Measurements from ENCODE around the gene KCNMB2.

KCNMB2 gene

DNA sequence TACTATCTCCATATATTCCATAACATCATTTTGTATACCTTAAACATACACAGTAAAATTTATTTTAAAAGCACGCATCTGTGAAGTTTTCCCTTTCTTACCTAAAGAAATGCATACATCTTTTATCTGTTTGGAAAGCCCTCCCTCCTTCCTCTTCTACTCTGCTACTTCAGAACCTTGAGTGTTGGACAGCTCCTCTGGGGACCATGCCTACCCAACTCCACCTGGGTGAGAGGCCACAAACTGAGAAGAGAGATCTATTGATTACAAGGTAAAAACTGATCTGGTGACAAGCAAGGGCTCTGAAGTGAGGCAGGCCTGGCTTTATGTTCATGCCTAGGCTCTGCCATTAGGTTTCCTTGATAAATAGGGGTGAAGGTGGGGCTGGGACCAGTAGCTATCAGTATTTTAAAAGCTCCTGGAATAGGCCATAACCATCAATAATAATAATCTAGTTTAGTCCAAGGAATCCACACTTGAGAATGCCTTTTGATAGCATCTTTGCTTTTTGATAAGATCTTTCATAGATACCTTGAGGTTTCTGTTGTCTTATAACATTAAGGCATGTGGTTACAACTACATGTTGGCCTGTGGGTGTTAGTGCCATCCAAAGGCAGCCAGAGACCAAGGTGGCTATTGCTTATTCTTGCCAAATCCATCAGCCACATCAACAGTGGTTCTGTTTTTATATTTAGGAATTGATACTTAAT, 148.8 kb downstream of the KCNMB2 start:
- no peak overlapping the region for H3K27ac ChIP-seq
- no peak for DNase-seq (ENCODE audit: low read depth, low spot score)

- no peak overlapping the region for H3K27ac ChIP-seq
These were observed 149.3 kb downstream of the KCNMB2 start for GRCh38 chr3:178685591-178685906.

DNA sequence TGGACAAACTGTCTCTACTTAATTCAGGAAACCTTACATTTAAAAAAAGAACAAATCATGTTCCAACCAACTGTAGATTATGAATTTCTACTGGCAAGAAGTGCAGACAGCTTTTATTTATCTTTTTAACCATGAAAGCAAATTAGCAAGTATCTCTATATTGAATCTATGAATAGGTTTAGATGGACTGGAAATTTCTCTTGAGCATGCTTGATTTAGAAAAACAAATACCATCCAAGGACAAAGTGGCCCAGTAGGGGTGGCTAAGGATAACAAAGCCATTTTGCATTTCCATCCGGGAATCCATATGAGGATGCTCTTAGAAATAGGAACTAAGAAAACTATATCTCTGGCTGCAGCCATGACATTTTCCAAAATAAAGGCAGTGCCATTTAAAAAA, 150.6 kb downstream of the KCNMB2 start:
- no peak overlapping the region for H3K27ac ChIP-seq
- no peak for DNase-seq (ENCODE audit: low read depth, low spot score)

More at GRCh38 chr3:178685591-178685906, 149.3 kb downstream of the KCNMB2 start:
- DNase-seq (ENCODE audit: low read depth, low spot score): no peak

DNA sequence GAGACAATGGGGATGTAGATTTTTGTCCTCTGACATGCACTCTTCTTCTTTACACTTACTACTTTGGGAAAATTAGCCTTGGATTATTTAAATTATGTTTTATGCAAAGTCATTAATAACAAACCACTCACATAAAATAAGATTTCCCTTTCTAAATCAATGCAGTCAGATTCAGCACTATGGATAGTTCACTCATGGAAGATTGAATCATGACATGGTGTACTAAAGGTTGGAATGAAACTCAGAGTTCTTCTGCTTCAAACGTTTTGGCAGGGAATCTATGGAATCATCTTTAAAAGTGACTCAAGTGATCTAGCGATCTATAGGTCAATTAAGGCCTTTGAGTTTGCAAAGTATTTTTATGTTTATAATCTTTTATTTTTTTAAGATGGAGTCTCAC, 154.3 kb downstream of the KCNMB2 start:
- DNase-seq (ENCODE audit: low read depth, low spot score): no peak
- H3K27ac ChIP-seq: no peak overlapping the region

DNA sequence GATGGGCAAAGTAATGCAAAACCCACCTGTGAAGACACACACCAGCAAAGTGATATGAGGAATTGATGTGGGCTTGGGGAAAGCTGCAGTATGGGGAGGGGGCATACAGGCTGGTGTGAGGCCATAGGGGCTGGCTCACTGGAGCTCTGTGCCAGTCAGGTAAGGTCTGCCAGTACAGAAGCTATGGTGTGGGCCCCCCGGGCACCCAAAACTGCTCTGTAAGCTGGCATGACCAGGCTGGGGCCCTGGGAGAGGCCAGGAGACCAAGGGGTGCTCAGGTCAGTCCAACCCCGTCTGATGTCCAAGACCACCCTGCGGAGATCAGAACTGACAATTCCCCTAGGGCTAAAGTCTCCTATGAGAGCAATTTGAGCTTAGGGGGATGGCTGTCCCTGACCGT, 163.1 kb downstream of the KCNMB2 start:
- no peak for DNase-seq (ENCODE audit: low read depth, low spot score)
- no peak overlapping the region for H3K27ac ChIP-seq

DNA sequence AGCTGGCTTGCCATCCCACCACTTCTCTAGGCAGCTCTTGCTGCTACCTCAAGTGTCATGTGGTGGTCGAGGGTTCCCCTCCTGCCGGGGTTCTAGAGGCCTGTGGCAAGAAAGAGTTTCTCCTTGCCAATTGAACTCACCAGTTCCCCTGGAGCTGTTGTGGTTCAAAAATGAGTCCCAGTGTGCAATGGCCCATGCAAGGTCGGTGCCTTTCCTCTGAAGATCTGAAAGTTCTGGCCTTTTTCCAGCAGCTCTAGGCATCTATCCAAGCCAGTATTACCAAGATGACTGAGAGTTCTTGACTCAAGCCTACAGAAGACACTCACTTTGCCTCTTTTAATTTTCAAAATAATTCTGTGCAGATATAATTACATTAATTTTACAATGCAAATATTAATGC, 163.6 kb downstream of the KCNMB2 start:
- no peak for DNase-seq (ENCODE audit: low read depth, low spot score)
- H3K27ac ChIP-seq: no peak overlapping the region

GRCh38 chr3:178703268-178703975, 167.2 kb downstream of the KCNMB2 start:
- DNase-seq (ENCODE audit: low read depth, low spot score): peak; percentile 84

GRCh38 chr3:178705925-178706324, 169.7 kb downstream of the KCNMB2 start:
- peak; percentile 92 for DNase-seq (ENCODE audit: low read depth, low spot score)
- H3K27ac ChIP-seq: peak overlapping the region; percentile 87

More at GRCh38 chr3:178703268-178703975, 167.2 kb downstream of the KCNMB2 start:
- H3K27ac ChIP-seq: peak overlapping the region; percentile 87

GRCh38 chr3:178706411-178706810, 170.2 kb downstream of the KCNMB2 start:
- H3K27ac ChIP-seq: peak overlapping the region; percentile 87
- no peak for DNase-seq (ENCODE audit: low read depth, low spot score)

GRCh38 chr3:178707311-178708031, 171.2 kb downstream of the KCNMB2 start:
- peak; percentile 52 for DNase-seq (ENCODE audit: low read depth, low spot score)
- H3K27ac ChIP-seq: peak overlapping the region; percentile 87

- no peak overlapping the region for H3K27ac ChIP-seq
- DNase-seq (ENCODE audit: low read depth, low spot score): no peak
These were observed 172.8 kb downstream of the KCNMB2 start for GRCh38 chr3:178709051-178709450.

GRCh38 chr3:178711753-178712152, 175.5 kb downstream of the KCNMB2 start:
- DNase-seq (ENCODE audit: low read depth, low spot score): no peak
- H3K27ac ChIP-seq: no peak overlapping the region

GRCh38 chr3:178712247-178712646, 176.0 kb downstream of the KCNMB2 start:
- H3K27ac ChIP-seq: no peak overlapping the region
- no peak for DNase-seq (ENCODE audit: low read depth, low spot score)

- peak overlapping the region; percentile 45 for H3K27ac ChIP-seq
- peak; percentile 60 for DNase-seq (ENCODE audit: low read depth, low spot score)
These were observed 178.9 kb downstream of the KCNMB2 start for GRCh38 chr3:178714925-178715832.

DNA sequence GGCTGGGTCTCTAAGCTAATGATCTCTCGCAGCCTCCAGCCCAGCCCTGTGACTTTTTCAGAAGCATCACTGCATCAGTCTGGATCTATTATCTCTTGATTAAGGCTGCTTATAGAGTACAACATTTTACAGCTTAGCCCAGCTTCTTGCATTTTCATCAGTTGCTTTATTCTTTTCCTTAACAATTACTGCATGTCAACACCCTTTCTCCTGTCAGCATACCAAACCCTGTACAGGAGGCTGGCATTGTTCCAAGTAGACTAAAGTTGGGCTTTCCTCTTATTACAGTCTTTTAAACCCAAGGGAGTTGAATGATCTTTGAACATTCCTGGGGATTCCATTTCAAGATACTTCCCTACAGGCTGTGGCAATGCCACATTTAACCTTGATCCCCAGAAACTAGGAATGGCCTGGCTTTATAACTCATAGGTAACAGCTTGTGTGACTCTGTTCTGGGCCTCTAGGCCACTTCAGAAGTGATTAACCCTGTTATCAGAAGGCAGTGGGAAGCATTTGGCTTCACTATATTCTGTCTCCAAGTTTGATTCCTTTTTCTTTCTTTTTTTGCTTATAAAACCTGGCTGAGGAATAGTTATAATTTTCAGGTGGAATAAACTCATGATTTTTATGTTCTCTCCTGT, 182.9 kb downstream of the KCNMB2 start:
- DNase-seq (ENCODE audit: low read depth, low spot score): no peak
- no peak overlapping the region for H3K27ac ChIP-seq

DNA sequence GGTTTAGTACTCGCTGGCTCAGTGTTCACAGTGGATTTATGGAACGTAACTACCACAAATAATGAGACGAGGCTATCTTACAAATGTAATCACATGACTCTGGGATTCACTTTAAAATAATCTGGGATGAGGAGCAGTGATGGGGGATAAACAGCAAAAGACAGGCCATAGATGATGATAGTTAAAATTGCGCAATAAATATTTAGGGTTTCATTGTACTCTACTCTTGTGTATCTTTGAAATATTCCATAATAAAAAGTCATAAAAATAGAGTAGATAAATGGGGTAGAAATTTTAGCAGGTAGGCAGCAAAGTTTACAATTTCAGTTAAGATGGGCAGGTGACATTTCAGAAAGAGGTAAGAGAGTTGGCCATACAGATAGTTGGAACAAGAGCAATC, 196.6 kb downstream of the KCNMB2 start:
- no peak overlapping the region for H3K27ac ChIP-seq
- no peak for DNase-seq (ENCODE audit: low read depth, low spot score)

- DNase-seq (ENCODE audit: low read depth, low spot score): no peak
- H3K27ac ChIP-seq: no peak overlapping the region
These were observed 198.9 kb downstream of the KCNMB2 start for GRCh38 chr3:178735032-178735674.

- no peak overlapping the region for H3K27ac ChIP-seq
- no peak for DNase-seq (ENCODE audit: low read depth, low spot score)
These were observed 200.1 kb downstream of the KCNMB2 start for GRCh38 chr3:178736300-178736699.

DNA sequence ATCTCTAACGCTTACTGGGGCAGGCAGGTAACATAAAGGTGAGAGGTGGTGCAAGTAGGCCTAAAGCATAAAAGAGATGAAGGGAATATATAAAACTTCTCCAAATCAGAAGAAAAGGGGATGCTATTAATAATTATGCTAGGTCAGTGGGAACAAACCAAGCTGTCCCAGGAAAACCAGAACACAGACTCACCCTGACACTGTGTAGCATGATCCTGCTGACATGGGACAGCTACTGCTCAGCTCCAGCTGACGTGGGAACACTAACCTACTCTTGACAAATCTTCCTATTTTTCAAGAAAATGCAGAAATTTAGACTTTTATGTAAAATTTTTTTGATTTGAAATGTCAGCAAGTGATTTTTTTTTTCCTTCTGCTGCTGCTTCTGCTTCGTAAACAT, 203.5 kb downstream of the KCNMB2 start:
- no peak overlapping the region for H3K27ac ChIP-seq
- no peak for DNase-seq (ENCODE audit: low read depth, low spot score)
